ENCODE data around the gene ADGRB3. TPM values are rescaled to one million over a fixed set of nuclear protein-coding genes. Genes with fewer than 3 reads are reported as not detected.

Gene ADGRB3
- total and polyA plus RNA-seq, 2 experiments from 2014 or later: 1.2 to 1.4 TPM

- H3K9me3 ChIP-seq (ENCODE audit: low read depth): no peaks in the 10 kb centered on the region
- no peak for DNase-seq (ENCODE audit: low read depth in 1 of 2, low spot score in 1 of 2)
- no peaks in the 10 kb centered on the region for H3K36me3 ChIP-seq
- H3K27me3 ChIP-seq: peaks cover 27% of the 10 kb centered on the region
- no peak overlapping the region for H3K4me3 ChIP-seq
- TF ChIP-seq, protein P1, sequence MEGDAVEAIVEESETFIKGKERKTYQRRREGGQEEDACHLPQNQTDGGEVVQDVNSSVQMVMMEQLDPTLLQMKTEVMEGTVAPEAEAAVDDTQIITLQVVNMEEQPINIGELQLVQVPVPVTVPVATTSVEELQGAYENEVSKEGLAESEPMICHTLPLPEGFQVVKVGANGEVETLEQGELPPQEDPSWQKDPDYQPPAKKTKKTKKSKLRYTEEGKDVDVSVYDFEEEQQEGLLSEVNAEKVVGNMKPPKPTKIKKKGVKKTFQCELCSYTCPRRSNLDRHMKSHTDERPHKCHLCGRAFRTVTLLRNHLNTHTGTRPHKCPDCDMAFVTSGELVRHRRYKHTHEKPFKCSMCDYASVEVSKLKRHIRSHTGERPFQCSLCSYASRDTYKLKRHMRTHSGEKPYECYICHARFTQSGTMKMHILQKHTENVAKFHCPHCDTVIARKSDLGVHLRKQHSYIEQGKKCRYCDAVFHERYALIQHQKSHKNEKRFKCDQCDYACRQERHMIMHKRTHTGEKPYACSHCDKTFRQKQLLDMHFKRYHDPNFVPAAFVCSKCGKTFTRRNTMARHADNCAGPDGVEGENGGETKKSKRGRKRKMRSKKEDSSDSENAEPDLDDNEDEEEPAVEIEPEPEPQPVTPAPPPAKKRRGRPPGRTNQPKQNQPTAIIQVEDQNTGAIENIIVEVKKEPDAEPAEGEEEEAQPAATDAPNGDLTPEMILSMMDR (IDR thresholded peaks at IDR 0.05; ENCODE audit: low read depth, low read length): no peak
- H3K27ac ChIP-seq: no peak overlapping the region
- H3K4me1 ChIP-seq (ENCODE audit: low read depth): peaks cover 12% of the 10 kb centered on the region
These were observed 7.9 kb downstream of the ADGRB3 start for GRCh38 chr6:68642977-68643376.

GRCh38 chr6:68649669-68650068 is 14.6 kb downstream of the ADGRB3 start:
- H3K9me3 ChIP-seq (ENCODE audit: low read depth): no peaks in the 10 kb centered on the region
- H3K4me3 ChIP-seq: no peak overlapping the region
- DNase-seq (ENCODE audit: low read depth in 1 of 2, low spot score in 1 of 2): no peak
- H3K4me1 ChIP-seq (ENCODE audit: low read depth): no peaks in the 10 kb centered on the region
- no peaks in the 10 kb centered on the region for H3K36me3 ChIP-seq
- TF ChIP-seq, protein P1 (IDR thresholded peaks at IDR 0.05; ENCODE audit: low read depth, low read length): no peak
- H3K27ac ChIP-seq: no peak overlapping the region
- no peaks in the 10 kb centered on the region for H3K27me3 ChIP-seq

DNA sequence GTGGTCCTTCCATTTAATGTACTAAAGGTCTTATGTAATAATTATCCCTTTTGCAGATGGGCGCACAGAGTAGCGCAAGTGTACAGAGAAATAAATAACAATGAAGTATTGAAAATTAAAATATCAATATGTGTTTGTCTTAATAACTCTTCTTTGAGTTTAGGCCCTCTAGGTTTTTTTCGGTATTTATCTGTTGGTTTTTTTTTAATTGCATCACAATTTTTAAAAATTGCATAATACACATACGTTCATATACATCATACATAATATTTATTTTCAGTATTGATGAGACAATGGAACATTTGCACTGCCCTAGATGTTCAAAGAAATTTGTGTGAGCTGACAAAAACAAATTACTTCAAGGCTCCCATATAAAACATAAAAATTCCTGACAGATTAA is 15.1 kb downstream of the ADGRB3 start:
- TF ChIP-seq, protein P1 (IDR thresholded peaks at IDR 0.05; ENCODE audit: low read depth, low read length): no peak
- no peaks in the 10 kb centered on the region for H3K27me3 ChIP-seq
- H3K27ac ChIP-seq: no peak overlapping the region

DNA sequence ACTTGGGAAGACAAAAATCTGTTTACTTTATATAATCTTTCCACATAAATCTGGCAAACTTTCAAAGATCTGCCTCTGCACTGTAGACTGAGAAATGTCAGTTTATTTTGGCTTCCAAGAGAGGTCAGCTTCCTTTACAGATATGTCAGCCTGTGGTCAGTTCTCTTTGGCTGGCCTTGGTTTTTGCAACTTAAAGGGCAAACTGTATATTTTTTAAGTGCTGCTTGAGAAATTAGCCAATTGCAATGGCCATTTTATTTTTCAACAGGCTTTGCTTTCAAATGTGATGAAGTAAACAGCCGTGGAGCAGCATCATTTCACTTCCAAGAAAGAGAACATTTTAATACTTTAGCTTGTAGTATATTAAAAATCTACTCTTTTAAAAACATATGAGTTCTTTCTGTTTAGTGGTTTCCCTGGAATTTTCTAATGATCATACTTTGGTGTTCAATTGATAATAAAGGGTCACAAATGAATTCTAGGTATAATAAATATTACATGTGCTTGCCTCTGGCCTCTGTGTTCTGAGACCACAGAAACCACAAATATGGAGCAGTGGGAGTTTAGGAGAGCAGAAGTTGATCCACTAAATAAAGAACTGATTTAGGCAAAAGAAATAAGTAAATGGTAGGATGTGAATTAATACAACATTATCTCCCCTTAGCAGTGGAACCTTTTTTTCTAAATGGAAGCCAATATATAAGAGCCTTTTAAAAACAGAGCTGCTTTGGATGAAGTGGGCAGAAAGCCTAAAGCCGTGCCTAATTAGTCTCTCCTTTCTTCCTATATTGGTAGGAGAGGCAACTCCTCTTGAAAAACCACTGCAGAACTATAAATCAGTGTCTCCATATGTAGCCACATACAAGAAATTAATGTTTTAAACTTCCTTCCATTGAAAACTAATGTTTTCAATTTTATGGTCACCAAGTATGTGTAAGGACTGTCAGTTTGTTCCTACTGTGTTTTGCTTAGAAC is 16.2 kb downstream of the ADGRB3 start:
- H3K4me3 ChIP-seq: no peak overlapping the region
- H3K36me3 ChIP-seq: no peaks in the 10 kb centered on the region
- peak in 1 of 2 donors; percentile 73 for DNase-seq (ENCODE audit: low read depth in 1 of 2, low spot score in 1 of 2)
- no peaks in the 10 kb centered on the region for H3K4me1 ChIP-seq (ENCODE audit: low read depth)
- no peaks in the 10 kb centered on the region for H3K9me3 ChIP-seq (ENCODE audit: low read depth)
- H3K27me3 ChIP-seq: no peaks in the 10 kb centered on the region
- TF ChIP-seq, protein P1 (IDR thresholded peaks at IDR 0.05; ENCODE audit: low read depth, low read length): no peak
- no peak overlapping the region for H3K27ac ChIP-seq

More for the DNA sequence above, 15.1 kb downstream of the ADGRB3 start:
- Histone ChIP-seq H3K36me3 (no peaks in the 10 kb centered on the region), H3K4me3 (no peak overlapping the region), H3K9me3 (ENCODE audit: low read depth) (no peaks in the 10 kb centered on the region), H3K4me1 (ENCODE audit: low read depth) (no peaks in the 10 kb centered on the region)
- DNase-seq (ENCODE audit: low read depth in 1 of 2, low spot score in 1 of 2): no peak

GRCh38 chr6:68652117-68652536 is 17.0 kb downstream of the ADGRB3 start:
- no peak overlapping the region for H3K4me3 ChIP-seq
- H3K36me3 ChIP-seq: no peaks in the 10 kb centered on the region
- DNase-seq (ENCODE audit: low read depth in 1 of 2, low spot score in 1 of 2): no peak
- H3K27ac ChIP-seq: no peak overlapping the region
- H3K9me3 ChIP-seq (ENCODE audit: low read depth): no peaks in the 10 kb centered on the region
- H3K27me3 ChIP-seq: no peaks in the 10 kb centered on the region
- H3K4me1 ChIP-seq (ENCODE audit: low read depth): peaks cover 4% of the 10 kb centered on the region
- TF ChIP-seq, protein P1 (IDR thresholded peaks at IDR 0.05; ENCODE audit: low read depth, low read length): peak; percentile 28
